ENCODE measurements around the gene IL1B. TPM values are rescaled to one million over a fixed set of nuclear protein-coding genes. Genes with fewer than 3 reads are reported as not detected.

The IL1B gene
- polyA plus RNA-seq, 1 donor = 3.9 TPM

DNA sequence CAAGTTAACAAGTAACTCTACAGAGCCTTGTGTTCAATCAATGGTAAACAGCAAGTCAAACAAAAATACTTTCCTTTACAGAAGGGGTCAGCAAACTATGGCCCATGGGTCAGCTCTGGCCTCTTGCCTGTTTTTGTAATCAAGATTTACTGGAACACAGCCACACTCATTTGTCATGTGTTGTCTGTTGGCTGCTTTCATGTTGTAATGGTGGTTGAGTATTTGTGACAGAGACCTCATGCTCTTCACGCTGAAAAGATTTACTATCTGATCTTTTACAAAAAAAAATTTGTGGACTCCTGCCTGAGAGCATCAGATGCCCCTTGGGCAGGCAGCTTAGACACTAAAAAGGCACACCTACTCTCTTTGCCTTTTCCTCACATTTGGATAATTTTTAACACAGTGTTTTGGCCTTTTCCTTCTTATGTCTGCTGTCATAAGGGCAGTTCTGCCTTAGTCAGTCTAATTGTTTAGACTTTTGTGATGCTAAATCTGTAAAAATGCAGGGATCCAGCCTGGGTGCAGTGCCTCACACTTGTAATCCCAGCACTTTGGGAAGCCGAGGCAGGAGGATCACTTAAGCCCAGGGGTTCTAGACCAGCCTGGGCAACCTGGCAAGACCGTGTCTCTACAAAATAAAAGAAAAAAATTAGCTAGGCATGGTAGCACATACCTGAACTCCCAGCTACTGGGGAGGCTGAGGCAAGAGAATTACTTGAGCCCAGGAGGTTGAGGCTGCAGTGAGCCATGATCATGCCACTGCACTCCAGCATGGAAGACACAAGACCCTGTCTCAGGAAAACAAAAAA, 18.3 kb downstream of the IL1B start:
- H3K9me3 ChIP-seq (ENCODE audit: control insufficient read depth, low read depth, low read length) = no peaks in the 10 kb centered on the region
- no peaks in the 10 kb centered on the region for H3K27me3 ChIP-seq (ENCODE audit: control insufficient read depth, insufficient read depth, low read length)
- H3K4me3 ChIP-seq (ENCODE audit: low read length) = no peak overlapping the region
- no CpG with 5 or more reads among the region's 3 CpGs for WGBS (ENCODE audit: insufficient coverage, low lambda C conversion rate)
- peaks cover 5% of the 10 kb centered on the region for H3K4me1 ChIP-seq (ENCODE audit: control insufficient read depth, insufficient read depth, low read length)
- no peaks in the 10 kb centered on the region for H3K36me3 ChIP-seq (ENCODE audit: control insufficient read depth, insufficient read depth, low read length)
- no peak overlapping the region for H3K27ac ChIP-seq (ENCODE audit: low read length)
- no peak for DNase-seq

DNA sequence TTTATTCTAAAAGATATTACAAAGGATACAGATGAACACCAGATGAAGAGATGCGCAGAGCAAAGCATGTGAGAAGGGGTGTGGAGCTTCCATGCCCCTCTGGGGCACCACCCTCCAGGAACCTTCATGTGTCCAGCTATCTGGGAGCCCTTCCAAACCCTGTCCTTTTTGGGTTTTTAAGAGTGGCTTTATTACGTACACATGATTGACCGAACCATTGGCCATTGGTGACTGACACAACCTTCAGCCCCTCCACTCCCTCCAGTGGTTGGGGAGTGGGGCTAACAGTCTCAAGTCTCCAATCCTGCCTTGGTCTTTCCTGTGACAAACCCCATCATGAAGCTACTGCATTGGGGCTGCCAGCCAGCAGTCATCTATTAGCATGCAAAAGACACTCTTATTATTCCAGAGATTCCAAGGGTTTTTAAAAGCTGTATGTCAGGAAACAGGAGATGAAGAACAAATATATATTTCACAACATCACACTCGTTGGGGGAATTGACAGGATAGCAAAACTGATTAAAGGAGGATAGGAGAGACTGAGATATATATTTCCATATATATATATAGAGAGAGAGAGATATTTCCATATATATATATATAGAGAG, 19.4 kb downstream of the IL1B start:
- H3K36me3 ChIP-seq (ENCODE audit: control insufficient read depth, insufficient read depth, low read length) = no peaks in the 10 kb centered on the region
- no peak overlapping the region for H3K4me3 ChIP-seq (ENCODE audit: low read length)
- WGBS (ENCODE audit: insufficient coverage, low lambda C conversion rate) = 80% methylated on average over 2 of the region's 4 CpGs
- no peaks in the 10 kb centered on the region for H3K27me3 ChIP-seq (ENCODE audit: control insufficient read depth, insufficient read depth, low read length)
- no peak overlapping the region for H3K27ac ChIP-seq (ENCODE audit: low read length)
- peaks cover 5% of the 10 kb centered on the region for H3K4me1 ChIP-seq (ENCODE audit: control insufficient read depth, insufficient read depth, low read length)
- H3K9me3 ChIP-seq (ENCODE audit: control insufficient read depth, low read depth, low read length) = no peaks in the 10 kb centered on the region
- no peak for DNase-seq

DNA sequence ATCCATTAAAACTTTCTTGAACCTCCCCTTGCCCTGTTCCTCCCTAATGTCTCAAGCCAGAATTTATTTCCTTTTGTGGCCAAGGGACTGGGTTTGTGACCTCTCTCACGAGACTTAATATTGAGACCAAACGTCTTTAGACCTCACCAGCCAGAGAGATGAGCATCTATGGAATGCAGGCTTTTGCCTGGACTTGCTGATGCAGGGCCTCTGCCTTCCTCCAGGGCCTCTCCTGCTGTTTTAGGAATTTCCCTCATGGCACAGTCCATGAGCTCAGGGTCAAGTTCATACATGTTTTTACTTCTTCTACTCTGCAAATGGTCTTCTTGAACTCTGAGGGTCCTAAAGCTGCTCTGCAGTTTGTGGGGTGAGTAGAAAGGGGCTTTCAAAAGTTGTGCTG, 22.3 kb downstream of the IL1B start:
- no peak overlapping the region for H3K27ac ChIP-seq (ENCODE audit: low read length)
- H3K36me3 ChIP-seq (ENCODE audit: control insufficient read depth, insufficient read depth, low read length) = no peaks in the 10 kb centered on the region
- no peak for DNase-seq
- no peak overlapping the region for H3K4me3 ChIP-seq (ENCODE audit: low read length)
- H3K4me1 ChIP-seq (ENCODE audit: control insufficient read depth, insufficient read depth, low read length) = peaks cover 2% of the 10 kb centered on the region
- no peaks in the 10 kb centered on the region for H3K9me3 ChIP-seq (ENCODE audit: control insufficient read depth, low read depth, low read length)
- H3K27me3 ChIP-seq (ENCODE audit: control insufficient read depth, insufficient read depth, low read length) = no peaks in the 10 kb centered on the region
- no CpG with 5 or more reads among the region's 2 CpGs for WGBS (ENCODE audit: insufficient coverage, low lambda C conversion rate)

DNA sequence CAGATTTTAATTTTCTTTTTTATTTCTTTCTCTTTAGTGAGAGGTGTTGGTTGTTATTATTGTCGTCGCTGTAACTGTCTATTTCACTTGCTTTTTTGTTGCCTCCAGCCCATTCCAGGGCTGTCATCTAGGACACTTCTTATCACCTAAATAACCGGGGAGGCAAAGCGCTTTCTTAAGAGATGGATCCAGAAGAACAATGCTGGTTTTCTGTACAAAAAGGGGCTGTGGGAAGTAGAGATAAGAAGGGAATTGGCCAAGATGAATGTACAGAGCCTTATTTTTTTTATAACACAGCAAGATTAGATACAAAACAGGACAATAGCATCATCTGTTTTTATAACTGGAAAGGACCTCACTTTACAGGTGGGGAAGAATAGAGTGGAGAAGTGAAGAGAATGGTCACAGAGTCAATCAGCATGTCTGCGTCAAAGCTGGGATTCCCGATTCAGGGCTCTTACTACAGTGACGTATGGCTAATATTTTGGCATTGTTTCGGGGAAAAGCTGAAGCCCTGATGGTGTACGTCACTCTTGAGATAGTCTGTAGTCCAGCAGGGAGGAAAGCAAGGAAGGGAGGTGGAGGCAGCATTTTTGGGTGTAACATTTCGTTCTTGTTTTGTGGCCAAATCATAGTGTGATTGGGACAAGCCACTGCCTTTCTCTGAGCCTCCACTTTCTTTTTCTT, 23.2 kb downstream of the IL1B start:
- DNase-seq = no peak
- H3K4me1 ChIP-seq (ENCODE audit: control insufficient read depth, insufficient read depth, low read length) = peaks cover 2% of the 10 kb centered on the region
- no CpG with 5 or more reads among the region's 10 CpGs for WGBS (ENCODE audit: insufficient coverage, low lambda C conversion rate)
- H3K27ac ChIP-seq (ENCODE audit: low read length) = no peak overlapping the region
- no peaks in the 10 kb centered on the region for H3K9me3 ChIP-seq (ENCODE audit: control insufficient read depth, low read depth, low read length)
- no peaks in the 10 kb centered on the region for H3K36me3 ChIP-seq (ENCODE audit: control insufficient read depth, insufficient read depth, low read length)
- H3K27me3 ChIP-seq (ENCODE audit: control insufficient read depth, insufficient read depth, low read length) = no peaks in the 10 kb centered on the region
- H3K4me3 ChIP-seq (ENCODE audit: low read length) = no peak overlapping the region

DNA sequence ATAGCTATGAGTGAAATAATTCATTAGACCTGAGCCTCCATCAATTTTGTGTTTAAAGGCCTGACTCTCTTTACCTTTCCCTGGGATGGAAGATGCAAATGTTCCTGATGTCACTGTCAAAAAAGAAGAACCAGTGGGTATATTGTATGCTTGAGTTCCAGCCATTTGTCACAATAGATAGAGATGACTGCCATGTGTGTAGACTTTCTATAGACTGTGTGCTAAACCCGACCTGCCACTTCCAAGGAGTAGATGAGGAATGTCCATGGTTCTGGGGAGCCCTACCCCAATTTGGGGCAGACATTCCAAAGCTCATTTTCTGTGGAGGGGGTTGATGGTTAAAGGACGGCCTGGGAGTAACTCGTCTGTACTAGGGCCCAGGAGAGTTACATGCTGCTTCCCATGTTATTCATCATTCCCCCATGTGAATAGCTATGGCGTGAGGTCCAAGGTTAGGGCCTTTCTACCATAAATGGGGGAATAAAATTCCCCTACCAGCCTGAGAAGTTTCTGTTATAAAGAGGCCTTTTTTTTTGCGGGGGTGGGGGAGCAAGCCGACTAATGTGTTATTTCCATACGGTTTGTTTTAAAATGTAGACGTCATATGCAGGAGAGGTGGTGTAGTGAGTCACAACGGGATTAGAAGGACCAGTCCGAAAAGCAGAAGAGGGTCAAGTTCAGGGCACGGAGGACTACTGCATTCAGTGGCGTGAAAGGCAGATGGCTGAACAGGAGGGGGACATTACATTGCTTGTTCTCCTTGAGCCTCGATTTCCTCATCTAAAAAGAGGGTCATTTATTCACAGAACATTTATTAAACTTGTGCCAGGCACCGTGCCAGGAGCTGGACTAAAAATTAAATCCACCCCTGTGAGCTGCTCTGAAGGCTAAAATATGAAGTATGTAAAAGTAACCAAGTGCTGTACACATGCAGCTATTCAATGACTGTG, 24.0 kb downstream of the IL1B start:
- Histone ChIP-seq H3K27ac (ENCODE audit: low read length) (no peak overlapping the region), H3K9me3 (ENCODE audit: control insufficient read depth, low read depth, low read length) (no peaks in the 10 kb centered on the region), H3K36me3 (ENCODE audit: control insufficient read depth, insufficient read depth, low read length) (no peaks in the 10 kb centered on the region), H3K27me3 (ENCODE audit: control insufficient read depth, insufficient read depth, low read length) (no peaks in the 10 kb centered on the region), H3K4me3 (ENCODE audit: low read length) (no peak overlapping the region), H3K4me1 (ENCODE audit: control insufficient read depth, insufficient read depth, low read length) (peaks cover 2% of the 10 kb centered on the region)
- no peak for DNase-seq
- 72% methylated on average over 2 of the region's 14 CpGs for WGBS (ENCODE audit: insufficient coverage, low lambda C conversion rate)

DNA sequence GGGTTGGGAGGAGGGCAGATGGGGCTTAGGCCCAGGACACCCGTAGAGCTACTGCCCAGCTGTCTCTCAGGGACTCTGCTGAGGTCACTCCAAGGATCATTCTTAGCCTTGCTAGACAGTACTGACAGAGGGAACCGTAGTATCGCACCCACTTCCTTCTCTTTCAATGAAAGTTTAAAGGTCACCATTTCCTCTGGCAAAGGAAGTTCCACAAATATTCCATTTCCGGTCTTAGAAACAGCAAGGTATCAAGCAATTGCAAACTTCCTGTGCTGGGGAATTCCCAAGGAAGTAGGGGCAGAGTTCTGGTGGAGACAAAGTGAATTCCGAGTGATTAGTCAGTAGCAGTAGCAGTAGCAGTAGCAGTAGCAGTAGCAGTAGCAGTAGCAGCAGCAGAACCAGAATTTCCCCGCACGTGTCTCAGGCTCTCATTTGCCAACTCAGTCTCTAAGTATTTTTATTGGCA, 24.7 kb downstream of the IL1B start:
- Histone ChIP-seq H3K27me3 (ENCODE audit: control insufficient read depth, insufficient read depth, low read length) (no peaks in the 10 kb centered on the region), H3K4me3 (ENCODE audit: low read length) (no peak overlapping the region), H3K4me1 (ENCODE audit: control insufficient read depth, insufficient read depth, low read length) (peaks cover 2% of the 10 kb centered on the region), H3K27ac (ENCODE audit: low read length) (no peak overlapping the region), H3K9me3 (ENCODE audit: control insufficient read depth, low read depth, low read length) (no peaks in the 10 kb centered on the region), H3K36me3 (ENCODE audit: control insufficient read depth, insufficient read depth, low read length) (no peaks in the 10 kb centered on the region)
- DNase-seq = peak in 1 of 2 donors; percentile 57
- no CpG with 5 or more reads among the region's 7 CpGs for WGBS (ENCODE audit: insufficient coverage, low lambda C conversion rate)

DNA sequence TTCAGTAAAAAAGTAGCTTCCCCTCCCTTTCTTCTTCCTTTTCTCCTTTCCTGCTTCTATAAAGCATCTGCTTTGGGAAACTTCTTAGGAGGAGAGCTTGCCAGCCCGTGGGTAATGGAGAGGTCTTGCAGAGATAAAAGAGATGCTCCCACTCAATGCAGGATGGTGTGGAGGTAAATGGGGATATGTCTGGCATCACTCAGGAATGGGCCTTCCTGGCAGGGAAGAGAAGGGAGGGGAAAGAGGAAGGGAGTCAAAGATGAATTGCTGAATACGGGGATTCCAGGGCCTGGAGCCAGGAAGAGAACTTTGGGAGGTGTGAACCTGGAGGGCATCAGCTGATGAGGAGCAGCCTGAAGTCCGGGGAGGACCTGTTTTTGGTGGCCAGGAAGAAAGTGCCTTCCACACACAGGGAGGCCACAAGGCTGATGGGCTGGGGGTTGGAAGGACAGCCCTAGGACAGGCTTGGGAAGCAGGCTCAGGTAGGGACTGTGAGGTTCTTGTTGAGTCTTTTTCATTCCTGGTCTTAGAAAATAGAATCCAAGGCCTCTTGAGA, 25.2 kb downstream of the IL1B start:
- no CpG with 5 or more reads among the region's 3 CpGs for WGBS (ENCODE audit: insufficient coverage, low lambda C conversion rate)
- DNase-seq = no peak
- Histone ChIP-seq H3K4me1 (ENCODE audit: control insufficient read depth, insufficient read depth, low read length) (peaks cover 2% of the 10 kb centered on the region), H3K4me3 (ENCODE audit: low read length) (no peak overlapping the region), H3K36me3 (ENCODE audit: control insufficient read depth, insufficient read depth, low read length) (no peaks in the 10 kb centered on the region), H3K27me3 (ENCODE audit: control insufficient read depth, insufficient read depth, low read length) (no peaks in the 10 kb centered on the region), H3K9me3 (ENCODE audit: control insufficient read depth, low read depth, low read length) (no peaks in the 10 kb centered on the region), H3K27ac (ENCODE audit: low read length) (no peak overlapping the region)

DNA sequence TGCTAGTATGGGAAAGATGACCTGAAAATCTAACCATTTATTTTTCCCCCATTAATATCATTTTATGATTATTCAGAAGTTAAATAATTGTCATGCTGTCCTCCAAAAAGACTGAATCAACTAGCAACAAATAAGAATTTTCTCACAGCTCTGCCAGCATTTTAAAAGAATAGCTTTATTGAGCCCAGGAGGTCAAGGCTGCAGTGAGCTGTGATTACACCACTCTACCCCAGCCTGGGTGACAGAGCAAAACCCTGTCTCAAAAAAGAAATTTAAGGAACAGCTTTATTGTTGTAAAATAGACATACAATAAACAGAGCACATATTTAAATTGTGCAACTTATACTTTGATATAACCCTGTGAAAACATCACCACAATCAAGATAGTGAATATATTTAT, 27.5 kb downstream of the IL1B start:
- H3K36me3 ChIP-seq (ENCODE audit: control insufficient read depth, insufficient read depth, low read length) = no peaks in the 10 kb centered on the region
- no peaks in the 10 kb centered on the region for H3K9me3 ChIP-seq (ENCODE audit: control insufficient read depth, low read depth, low read length)
- no peak overlapping the region for H3K27ac ChIP-seq (ENCODE audit: low read length)
- no peak overlapping the region for H3K4me3 ChIP-seq (ENCODE audit: low read length)
- no peaks in the 10 kb centered on the region for H3K27me3 ChIP-seq (ENCODE audit: control insufficient read depth, insufficient read depth, low read length)
- no peak for DNase-seq
- peaks cover 2% of the 10 kb centered on the region for H3K4me1 ChIP-seq (ENCODE audit: control insufficient read depth, insufficient read depth, low read length)

DNA sequence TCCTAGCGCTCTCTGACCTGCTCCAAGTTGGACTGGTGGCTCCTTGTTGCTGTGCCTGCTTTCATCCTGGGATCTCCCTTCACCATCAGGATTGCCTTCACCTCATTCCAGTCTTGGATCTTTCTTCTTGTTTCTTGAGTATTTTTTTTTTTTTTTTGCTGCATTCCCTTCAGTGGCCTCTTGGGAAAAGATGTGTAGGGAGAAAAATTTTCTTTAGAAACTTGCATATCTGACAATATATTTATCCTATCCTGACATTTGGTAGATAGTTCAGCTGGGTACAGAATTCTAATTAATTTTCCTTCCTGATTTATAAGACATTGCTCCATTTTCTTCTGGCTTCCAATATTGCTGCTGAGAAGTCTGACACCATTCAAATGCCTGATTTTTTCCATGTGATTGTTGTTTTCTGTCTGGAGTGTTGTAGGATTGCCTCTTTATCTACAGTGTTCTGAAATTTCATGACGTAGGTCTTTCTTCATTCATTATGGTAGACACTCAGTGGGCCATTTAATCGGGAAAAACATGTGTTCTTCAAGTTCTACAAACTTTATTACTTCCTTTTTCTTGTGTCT, 29.3 kb downstream of the IL1B start:
- H3K9me3 ChIP-seq (ENCODE audit: control insufficient read depth, low read depth, low read length) = no peaks in the 10 kb centered on the region
- no peaks in the 10 kb centered on the region for H3K36me3 ChIP-seq (ENCODE audit: control insufficient read depth, insufficient read depth, low read length)
- no peaks in the 10 kb centered on the region for H3K27me3 ChIP-seq (ENCODE audit: control insufficient read depth, insufficient read depth, low read length)
- 100% methylated on average over 2 of the region's 3 CpGs for WGBS (ENCODE audit: insufficient coverage, low lambda C conversion rate)
- no peak overlapping the region for H3K4me3 ChIP-seq (ENCODE audit: low read length)
- no peak overlapping the region for H3K27ac ChIP-seq (ENCODE audit: low read length)
- H3K4me1 ChIP-seq (ENCODE audit: control insufficient read depth, insufficient read depth, low read length) = peaks cover 2% of the 10 kb centered on the region
- no peak for DNase-seq

Measured in large intestine (tissue), 3 donors.